Lower leg skin (tissue), 3 donors: Measurements from ENCODE around the gene BIN1.

Source experiments
- POLR2A ChIP-seq, 2 donors: fragments of 450-650 bp; IDR thresholded peaks; one replicate each; pipeline ENCODE4 v1.6.1; 2016 to 2017; ENCODE audit warnings: antibody characterized with exemption in 2 of 2, mild to moderate bottlenecking in 1 of 2, moderate library complexity in 1 of 2
- TF ChIP-seq, protein P1 (sequence below), 3 donors: fragments of 450-650 bp; IDR thresholded peaks; one replicate each; pipeline ENCODE4 v1.5.1; 2016; ENCODE audit warnings: antibody characterized with exemption in 3 of 3, mild to moderate bottlenecking in 3 of 3, moderate library complexity in 2 of 3

DNA sequence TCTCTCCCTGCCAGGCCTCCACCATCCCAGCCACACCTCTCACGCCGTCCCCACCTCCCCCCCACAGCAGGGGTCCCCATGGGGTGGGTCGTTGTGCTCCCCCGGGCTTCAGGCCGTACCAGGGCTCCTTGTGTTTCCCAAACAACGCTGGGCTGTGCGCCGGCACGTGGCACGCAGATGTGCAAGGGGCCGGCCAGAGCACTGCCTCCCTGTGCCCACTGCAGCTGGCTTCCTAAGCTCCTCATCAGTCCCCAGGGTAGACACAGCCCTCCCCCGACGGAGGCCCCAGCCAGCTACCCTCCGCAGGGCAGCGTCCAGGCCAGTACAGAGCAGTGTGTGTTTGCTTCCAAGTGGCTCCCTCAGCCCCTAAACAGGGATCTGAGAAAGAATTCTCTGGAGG lies 34.0 kb downstream of the BIN1 start:
- TF ChIP-seq, protein P1, sequence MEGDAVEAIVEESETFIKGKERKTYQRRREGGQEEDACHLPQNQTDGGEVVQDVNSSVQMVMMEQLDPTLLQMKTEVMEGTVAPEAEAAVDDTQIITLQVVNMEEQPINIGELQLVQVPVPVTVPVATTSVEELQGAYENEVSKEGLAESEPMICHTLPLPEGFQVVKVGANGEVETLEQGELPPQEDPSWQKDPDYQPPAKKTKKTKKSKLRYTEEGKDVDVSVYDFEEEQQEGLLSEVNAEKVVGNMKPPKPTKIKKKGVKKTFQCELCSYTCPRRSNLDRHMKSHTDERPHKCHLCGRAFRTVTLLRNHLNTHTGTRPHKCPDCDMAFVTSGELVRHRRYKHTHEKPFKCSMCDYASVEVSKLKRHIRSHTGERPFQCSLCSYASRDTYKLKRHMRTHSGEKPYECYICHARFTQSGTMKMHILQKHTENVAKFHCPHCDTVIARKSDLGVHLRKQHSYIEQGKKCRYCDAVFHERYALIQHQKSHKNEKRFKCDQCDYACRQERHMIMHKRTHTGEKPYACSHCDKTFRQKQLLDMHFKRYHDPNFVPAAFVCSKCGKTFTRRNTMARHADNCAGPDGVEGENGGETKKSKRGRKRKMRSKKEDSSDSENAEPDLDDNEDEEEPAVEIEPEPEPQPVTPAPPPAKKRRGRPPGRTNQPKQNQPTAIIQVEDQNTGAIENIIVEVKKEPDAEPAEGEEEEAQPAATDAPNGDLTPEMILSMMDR (IDR thresholded peaks at IDR 0.05), result no peak
- no peak for TF ChIP-seq POLR2A (IDR thresholded peaks at IDR 0.05)
